NCI-H82 treated with DMSO at 0.1 percent for 48 hours (cell line): ENCODE results near the gene TMEM131L.
"Not testable (repeated sequence)": the region's sequence is repeated elsewhere in the genome, so short reads cannot be mapped to it uniquely, and the experiment has no call there.

Source experiments
- DNase-seq: peaks from one replicate; lab custom pipeline; 2025; ENCODE audit not compliant: unreplicated experiment; lab: John Stamatoyannopoulos, UW

The TMEM131L gene

GRCh38 chr4:153572609-153573008, 106.4 kb downstream of the TMEM131L start:
- no peak for DNase-seq

- DNase-seq = no peak
Measured at GRCh38 chr4:153573221-153573620, 107.1 kb downstream of the TMEM131L start.

DNA sequence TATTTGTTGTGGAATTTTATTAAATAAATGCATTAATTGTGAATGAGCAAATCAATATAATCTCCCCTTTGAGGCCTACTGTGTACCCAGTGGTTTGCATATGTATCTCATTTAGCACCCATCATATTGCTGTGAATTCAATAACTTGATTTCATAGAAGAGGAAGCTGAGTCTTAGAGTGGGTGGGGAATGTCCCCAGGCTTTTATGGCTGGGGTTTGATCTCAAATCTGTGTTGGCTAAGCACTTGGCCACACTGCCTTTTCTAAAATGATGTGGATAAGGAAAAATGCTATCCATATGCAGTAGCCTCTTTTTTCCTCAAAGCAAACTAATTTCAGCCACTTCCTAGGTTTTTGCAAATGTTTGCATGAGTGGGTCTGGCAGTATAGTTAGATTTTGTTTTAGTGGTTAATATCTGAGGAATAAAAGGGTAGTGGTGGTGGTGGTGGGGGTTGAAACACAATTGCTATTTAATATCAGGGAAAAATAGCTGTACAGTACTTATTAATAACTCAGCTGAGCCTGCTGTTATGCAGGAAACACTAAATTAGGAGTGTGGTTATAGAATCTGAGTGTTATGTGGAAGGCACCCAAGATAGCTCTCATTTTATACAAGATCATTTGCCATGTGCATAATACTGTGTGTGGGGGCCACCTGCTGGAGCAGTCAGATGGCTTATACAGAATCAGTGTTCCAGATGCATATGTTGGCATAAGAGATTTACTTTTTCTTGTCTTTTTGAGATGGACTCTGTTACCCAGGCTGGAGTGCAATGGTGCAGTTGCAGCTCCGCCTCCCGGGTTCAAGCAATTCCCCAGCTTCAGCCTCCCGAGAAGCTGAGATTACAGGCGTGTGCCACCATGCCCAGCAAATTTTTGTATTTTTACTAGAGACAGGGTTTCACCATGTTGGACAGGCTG, 108.0 kb downstream of the TMEM131L start:
- no peak for DNase-seq

GRCh38 chr4:153576443-153576774, 110.2 kb downstream of the TMEM131L start:
- no peak for DNase-seq

- DNase-seq = no peak
Measured at GRCh38 chr4:153577053-153577452, 110.9 kb downstream of the TMEM131L start.

DNA sequence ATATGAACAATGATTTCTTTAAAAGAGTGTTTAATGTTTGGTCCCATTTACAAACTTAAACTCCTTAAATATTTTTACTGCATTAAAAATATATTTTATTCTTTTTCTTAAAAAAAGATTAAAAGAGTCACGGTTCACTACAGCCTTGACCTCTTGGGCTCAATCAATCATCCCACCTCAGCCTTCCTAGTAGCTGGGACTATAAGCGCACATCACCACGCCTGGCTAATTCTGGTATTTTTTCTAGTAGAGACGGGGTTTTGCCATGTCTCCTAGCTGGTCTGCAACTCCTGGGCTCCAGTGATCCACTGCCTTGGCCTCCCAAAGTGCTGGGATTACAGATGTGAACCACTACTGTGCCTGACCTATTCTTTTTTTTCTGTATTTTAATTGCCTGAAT, 113.2 kb downstream of the TMEM131L start:
- no peak for DNase-seq

DNA sequence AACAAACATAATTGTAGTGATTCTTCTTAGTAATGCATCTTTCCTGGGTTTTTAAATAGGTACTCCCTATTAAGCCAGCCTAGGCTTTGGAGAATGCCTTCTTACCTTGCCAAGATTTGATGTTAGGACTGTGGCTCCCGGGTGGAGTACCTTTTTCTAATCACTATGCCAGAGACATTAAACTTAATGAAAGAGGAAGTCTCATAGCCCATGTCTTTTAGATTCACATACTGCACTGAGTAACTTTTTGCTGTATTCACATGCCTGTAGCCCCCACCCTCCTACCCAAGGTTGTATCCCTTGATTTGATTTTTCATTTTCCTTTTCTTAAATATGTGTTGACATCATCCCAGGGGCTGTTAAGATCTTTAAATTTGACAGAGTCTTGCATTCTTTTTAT, 113.7 kb downstream of the TMEM131L start:
- DNase-seq = no peak

- no peak for DNase-seq
Measured at GRCh38 chr4:153582954-153583702, 117.0 kb downstream of the TMEM131L start.

- DNase-seq = no peak
Measured at GRCh38 chr4:153585026-153585425, 118.9 kb downstream of the TMEM131L start.

DNA sequence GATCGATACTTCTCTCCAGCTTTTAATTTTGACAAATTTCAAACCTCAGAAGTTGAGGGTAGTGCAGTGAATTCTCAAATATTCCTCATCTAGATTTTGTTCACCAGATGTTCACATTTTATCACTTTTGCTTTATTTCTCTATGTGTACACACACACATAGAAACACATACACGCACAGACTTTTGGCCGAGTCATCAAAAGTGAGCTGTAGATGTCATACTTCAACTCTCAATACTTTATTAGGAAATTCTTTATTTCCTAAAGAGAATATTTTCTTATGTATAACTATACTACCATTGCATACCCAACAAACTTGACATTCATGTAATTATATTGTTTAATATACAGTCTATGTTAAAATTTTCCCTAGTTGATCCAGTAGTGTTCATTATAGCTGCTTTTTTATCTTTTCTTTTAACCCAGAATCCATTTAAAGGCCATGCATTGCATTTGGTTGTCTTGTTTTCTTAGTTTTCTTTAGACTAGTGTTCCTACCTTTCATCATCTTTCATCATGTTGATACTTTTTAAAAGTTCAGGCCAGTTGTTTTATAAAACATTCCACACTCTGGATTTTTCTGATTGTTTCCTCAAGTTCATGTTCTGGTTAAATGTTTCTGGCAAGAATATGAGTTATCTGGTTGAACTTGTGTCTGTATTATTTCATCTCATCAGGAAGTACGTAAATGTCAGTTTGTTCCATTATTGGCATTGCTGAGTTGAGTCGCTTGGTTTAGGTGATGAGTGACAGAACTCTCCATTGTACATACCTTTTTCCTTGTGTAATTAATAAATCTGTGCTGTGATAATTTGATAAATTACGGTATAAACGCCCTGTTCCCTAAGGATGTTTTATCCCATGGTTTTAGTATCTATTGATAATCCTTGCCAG, 123.8 kb downstream of the TMEM131L start:
- DNase-seq = no peak

DNA sequence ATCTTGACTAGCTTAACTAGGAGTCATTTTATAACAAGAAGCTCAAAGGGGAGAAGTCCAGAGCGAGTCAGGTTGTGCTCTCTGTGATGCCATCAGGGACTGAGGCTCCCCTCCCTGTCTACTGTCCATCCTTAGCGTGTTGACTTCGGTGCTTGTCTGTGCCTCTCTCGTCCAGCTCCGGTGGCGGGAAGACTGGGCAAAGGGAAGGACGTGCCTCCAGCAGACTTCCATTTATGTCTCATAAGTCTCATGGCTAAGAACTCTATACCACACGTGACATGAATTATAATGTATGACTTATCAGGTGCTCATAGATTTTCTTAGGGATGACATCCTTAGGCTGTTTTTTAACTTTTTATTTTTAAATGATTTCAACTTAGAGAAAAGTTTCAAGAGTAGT, 125.3 kb downstream of the TMEM131L start:
- DNase-seq = no peak

DNA sequence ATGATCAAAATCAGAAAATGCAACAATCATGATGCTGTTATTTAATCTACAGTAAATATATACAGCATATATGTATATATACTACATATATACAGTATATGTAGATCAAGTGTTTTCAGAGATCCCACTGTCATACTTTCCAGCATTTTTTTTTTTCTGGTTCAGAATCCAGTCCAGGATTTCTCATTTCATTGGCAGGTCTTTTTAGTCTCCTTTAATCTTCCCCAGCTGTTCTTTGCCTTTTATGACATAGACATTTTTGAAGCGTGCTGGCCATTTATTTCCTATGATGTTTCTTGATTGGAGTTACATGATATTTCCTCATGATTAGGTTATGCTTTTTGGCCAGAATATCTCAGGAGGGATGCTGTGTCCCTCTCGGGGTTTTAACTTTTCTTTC, 125.9 kb downstream of the TMEM131L start:
- no peak for DNase-seq

- no peak for DNase-seq
Measured at GRCh38 chr4:153593161-153593560, 127.0 kb downstream of the TMEM131L start.

DNA sequence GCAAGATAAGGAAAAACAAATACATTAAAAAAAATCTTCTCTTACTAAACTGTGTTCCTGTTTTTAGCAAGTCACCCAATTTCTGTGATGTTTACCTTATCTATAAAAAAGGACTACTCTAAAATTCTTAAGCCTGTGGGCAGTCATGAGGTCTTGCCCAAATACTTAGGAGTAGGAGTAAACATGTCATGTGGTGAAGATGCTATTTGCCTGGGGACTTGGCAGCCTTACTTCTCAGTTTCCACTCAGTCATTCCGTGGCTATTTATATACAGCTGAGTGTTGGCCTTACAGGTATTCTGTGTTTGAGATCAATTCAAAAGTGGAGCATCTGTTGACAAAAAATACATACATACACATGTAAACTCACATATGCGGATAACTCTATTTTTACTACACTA, 128.1 kb downstream of the TMEM131L start:
- no peak for DNase-seq

GRCh38 chr4:153595894-153596601, 129.9 kb downstream of the TMEM131L start:
- DNase-seq = no peak

DNA sequence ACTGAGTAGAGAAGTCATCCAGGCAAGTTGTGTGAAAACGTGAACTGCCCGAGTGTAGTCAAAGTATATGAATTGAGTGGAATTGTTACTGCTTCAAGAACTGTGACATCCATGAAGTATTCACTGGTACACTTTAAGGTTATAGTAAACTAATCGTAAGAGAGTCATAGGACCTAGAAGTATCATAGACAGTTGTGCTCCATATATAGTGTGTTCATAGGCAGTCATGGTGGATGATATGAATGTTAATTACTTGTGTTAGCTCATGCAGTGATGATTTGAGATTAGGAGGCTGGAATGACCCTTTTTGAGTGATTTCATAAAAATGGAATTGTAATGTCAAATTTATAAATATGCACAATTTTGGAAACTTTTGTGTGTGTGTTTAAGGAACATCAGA, 136.6 kb downstream of the TMEM131L start:
- DNase-seq = no peak

DNA sequence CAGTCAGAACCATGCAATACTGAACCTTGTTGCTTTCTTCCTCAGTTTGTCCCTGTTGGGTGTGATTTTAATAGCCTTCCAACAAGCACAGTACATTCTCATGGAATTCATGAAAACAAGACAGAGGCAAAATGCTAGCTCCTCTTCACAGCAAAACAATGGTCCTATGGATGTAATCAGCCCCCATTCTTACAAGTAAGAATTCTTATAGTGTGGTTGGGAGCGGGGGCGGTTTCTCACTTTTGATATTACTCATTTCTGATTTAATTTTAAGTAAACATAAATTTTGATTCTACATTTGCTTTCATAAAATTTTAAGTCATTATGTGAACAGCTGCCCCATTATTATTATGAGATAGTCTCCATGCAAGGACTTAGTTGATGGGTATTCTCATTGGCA, 137.1 kb downstream of the TMEM131L start:
- DNase-seq = no peak

DNA sequence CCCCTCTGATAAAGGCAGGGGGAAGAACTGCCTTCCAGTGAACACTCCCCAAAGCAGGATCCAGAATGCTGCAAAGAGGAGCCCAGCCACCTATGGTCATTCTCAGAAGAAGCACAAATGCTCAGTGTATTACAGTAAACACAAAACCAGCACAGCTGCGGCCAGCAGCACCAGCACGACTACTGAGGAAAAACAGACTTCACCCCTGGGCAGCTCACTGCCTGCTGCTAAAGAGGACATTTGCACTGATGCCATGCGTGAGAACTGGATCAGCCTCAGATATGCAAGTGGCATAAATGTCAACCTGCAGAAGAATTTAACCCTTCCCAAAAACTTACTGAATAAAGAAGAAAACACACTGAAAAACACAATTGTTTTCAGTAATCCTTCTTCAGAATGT, 137.7 kb downstream of the TMEM131L start:
- no peak for DNase-seq

DNA sequence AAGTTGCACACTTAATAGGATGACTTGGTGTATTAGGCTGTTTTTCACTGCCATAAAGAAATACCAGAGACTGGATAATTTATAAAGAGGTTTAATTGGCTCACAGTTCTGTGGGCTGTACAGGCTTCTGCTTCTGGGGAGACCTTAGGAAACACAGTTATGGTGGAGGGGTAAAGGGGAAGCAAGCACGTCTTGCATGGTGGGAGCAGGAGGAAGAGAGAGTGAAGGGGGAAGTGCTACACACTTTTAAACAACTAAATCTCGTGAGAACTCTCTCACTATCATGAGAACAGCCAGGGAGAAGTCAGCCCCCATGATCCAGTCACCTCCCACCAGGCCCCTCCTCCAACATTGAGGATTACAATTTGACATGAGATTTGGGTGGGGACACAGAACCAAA, 142.9 kb downstream of the TMEM131L start:
- not testable (repeated sequence) for DNase-seq

DNA sequence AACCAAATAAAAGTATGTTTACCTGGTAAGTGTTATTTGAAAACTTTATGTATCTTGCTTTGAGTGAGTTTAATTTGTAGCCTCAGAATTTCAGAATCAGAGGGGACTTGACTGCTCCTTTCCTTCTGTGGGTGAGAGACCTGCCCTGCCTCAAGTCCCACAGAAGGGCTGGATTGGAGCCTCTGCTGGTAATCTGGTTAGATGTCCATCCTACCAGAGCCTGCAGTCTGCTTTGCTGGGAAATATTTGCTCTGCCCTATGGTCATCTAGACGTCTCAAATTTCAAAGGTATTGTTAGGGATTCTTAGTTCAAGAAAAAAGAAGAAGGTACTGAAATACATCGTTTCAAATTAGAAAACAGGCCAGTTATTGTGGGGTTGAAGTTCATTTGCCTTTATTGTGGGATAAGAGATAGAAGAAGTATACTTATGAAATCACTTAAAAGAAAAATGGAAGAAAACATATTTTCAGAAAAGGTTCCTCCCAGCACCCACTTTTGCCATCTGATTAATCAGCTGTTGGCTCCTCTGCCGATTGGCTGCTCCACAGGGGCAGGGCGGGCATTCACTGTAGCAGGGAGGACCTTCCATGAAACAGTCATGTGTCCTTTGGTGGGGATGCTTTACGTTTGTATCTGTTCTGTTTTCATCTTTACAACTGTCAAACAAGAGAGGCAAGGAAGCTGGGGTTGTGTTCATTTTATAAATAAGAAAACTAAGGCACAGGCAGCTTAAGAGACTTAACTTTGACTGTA, 144.6 kb downstream of the TMEM131L start:
- DNase-seq = no peak
